Activated CD4-positive, CD25-positive, alpha-beta regulatory T cell treated with anti-CD3 and anti-CD28 coated beads, Interleukin-2, amount 50 U/mL, for 24 hours (primary cell): ENCODE data around the gene FBXO34.

Source experiments
- ATAC-seq, 2 donors: fragments of 150-1000 bp; cut with Tn5 transposase; one replicate each; pipeline ENCODE4 v1.10.0; 2021; ENCODE audit warnings: mild to moderate bottlenecking in 1 of 2, moderate library complexity in 1 of 2

FBXO34 gene

GRCh38 chr14:55272387-55272786 lies 1.2 kb downstream of the FBXO34 start:
- ATAC-seq = no peak

- ATAC-seq = no peak
Measured at GRCh38 chr14:55272922-55273321, 1.7 kb downstream of the FBXO34 start.

GRCh38 chr14:55274146-55274545 lies 2.9 kb downstream of the FBXO34 start:
- ATAC-seq = no peak

- no peak for ATAC-seq
Measured at GRCh38 chr14:55274751-55275150, 3.5 kb downstream of the FBXO34 start.

- no peak for ATAC-seq
Measured at GRCh38 chr14:55276736-55277135, 5.5 kb downstream of the FBXO34 start.

GRCh38 chr14:55277972-55278740 lies 6.9 kb downstream of the FBXO34 start:
- ATAC-seq = peak; percentile 72 to 90

- ATAC-seq = no peak
Measured at GRCh38 chr14:55279384-55279783, 8.2 kb downstream of the FBXO34 start.

- ATAC-seq = no peak
Measured at GRCh38 chr14:55281316-55281839, 10.2 kb downstream of the FBXO34 start.

- ATAC-seq = no peak
Measured at GRCh38 chr14:55285048-55285652, 13.9 kb downstream of the FBXO34 start.

GRCh38 chr14:55288439-55288838 lies 17.2 kb downstream of the FBXO34 start:
- ATAC-seq = no peak

- no peak for ATAC-seq
Measured at GRCh38 chr14:55291480-55292081, 20.4 kb downstream of the FBXO34 start.

- ATAC-seq = no peak
Measured at GRCh38 chr14:55294603-55295002, 23.4 kb downstream of the FBXO34 start.

GRCh38 chr14:55297611-55298499 lies 26.6 kb downstream of the FBXO34 start:
- ATAC-seq = no peak

GRCh38 chr14:55298500-55298822 lies 27.2 kb downstream of the FBXO34 start:
- no peak for ATAC-seq

- peak; percentile 72 to 84 for ATAC-seq
Measured at GRCh38 chr14:55301437-55302121, 30.4 kb downstream of the FBXO34 start.

- no peak for ATAC-seq
Measured at GRCh38 chr14:55302367-55303124, 31.3 kb downstream of the FBXO34 start.

GRCh38 chr14:55303125-55303499 lies 31.9 kb downstream of the FBXO34 start:
- ATAC-seq = no peak

GRCh38 chr14:55303691-55304145 lies 32.5 kb downstream of the FBXO34 start:
- peak; percentile 38 to 70 for ATAC-seq

GRCh38 chr14:55306938-55307589 lies 35.8 kb downstream of the FBXO34 start:
- no peak for ATAC-seq

GRCh38 chr14:55309154-55309553 lies 37.9 kb downstream of the FBXO34 start:
- ATAC-seq = no peak
